AG04449 (cell line): ENCODE results near the gene GALNT10.

Experiments used
- CTCF ChIA-PET: fragments of 350-600 bp; formaldehyde crosslinking; extraction: SDS; loops from one replicate; lab custom pipeline; 2021; ENCODE audit warnings: antibody characterized with exemption; lab: Yijun Ruan, JAX
- POLR2A ChIA-PET: fragments of 400-600, 350-600 bp; formaldehyde crosslinking; extraction: SDS; loops from one replicate; lab custom pipeline; 2020; ENCODE audit warnings: antibody characterized with exemption, inconsistent platforms; lab: Yijun Ruan, JAX
- DNase-seq: peaks from one replicate; pipeline ENCODE4 v3.0.0-alpha.2; 2010; ENCODE audit warnings: low read depth, low spot score
- H3K4me3 ChIP-seq: 2 replicates; pipeline ENCODE4 v1.5.1; 2011; ENCODE audit warnings: low read depth, mild to moderate bottlenecking, control low read depth, low read length
- TF ChIP-seq, protein P1 (sequence below): IDR thresholded peaks from one replicate; pipeline ENCODE4 v1.5.1; 2011; ENCODE audit warnings: mild to moderate bottlenecking, moderate library complexity, low read length, control low read depth, inconsistent platforms; ENCODE audit not compliant: insufficient read depth; ENCODE audit errors: missing control alignments

The GALNT10 gene

DNA sequence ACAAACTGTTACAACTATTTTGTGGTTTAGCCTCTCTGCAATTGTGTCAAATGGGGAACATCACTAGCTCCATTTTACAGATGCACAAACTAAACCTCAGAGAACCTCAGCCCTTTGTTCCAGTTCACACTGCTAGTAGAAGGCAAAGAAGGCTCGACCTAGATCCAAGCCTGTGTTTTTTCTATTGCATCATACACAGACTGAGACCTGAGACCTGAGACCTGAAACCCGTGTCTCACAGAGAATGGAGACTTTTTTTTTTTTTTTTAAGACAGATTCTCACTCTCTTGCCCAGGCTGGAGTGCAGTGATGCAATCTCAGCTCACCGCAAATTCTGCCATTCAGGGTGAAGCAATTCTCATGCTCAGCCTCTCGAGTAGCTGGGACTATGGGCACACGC, 120.8 kb downstream of the GALNT10 start:
- ChIA-PET CTCF (interaction anchor here (1.0 to 1.6 kb wide), 5 partner anchors 9 to 239 kb away, joined by 3 to 7 read pairs (median 4); no protein-coding TSS in a partner anchor), POLR2A (no interaction called here)
- no peak overlapping the region for H3K4me3 ChIP-seq
- TF ChIP-seq, protein P1, sequence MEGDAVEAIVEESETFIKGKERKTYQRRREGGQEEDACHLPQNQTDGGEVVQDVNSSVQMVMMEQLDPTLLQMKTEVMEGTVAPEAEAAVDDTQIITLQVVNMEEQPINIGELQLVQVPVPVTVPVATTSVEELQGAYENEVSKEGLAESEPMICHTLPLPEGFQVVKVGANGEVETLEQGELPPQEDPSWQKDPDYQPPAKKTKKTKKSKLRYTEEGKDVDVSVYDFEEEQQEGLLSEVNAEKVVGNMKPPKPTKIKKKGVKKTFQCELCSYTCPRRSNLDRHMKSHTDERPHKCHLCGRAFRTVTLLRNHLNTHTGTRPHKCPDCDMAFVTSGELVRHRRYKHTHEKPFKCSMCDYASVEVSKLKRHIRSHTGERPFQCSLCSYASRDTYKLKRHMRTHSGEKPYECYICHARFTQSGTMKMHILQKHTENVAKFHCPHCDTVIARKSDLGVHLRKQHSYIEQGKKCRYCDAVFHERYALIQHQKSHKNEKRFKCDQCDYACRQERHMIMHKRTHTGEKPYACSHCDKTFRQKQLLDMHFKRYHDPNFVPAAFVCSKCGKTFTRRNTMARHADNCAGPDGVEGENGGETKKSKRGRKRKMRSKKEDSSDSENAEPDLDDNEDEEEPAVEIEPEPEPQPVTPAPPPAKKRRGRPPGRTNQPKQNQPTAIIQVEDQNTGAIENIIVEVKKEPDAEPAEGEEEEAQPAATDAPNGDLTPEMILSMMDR = no peak
- no peak for DNase-seq

DNA sequence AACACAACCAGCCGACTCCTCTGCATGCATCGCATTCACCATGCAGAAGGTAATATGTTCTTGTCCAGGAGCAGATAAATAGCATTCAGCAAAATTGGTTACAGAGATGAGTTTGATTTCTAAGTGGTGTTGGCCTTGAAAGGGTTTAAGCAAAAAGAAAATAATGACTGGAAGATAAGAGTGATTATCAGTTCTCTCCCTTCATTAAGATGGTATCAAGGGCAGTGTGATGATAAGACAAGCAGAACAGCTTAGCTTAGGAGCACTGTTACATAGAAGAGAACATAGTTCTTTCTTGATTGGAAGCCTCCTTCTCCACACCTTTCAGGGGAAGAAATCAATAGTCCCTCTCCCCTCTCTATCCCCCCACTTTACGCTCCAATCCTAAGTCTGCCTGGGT, 121.5 kb downstream of the GALNT10 start:
- ChIA-PET POLR2A (no interaction called here), CTCF (interaction anchor here (1.0 to 1.5 kb wide), 3 partner anchors 12 to 240 kb away, joined by 3 read pairs; no protein-coding TSS in a partner anchor)

DNA sequence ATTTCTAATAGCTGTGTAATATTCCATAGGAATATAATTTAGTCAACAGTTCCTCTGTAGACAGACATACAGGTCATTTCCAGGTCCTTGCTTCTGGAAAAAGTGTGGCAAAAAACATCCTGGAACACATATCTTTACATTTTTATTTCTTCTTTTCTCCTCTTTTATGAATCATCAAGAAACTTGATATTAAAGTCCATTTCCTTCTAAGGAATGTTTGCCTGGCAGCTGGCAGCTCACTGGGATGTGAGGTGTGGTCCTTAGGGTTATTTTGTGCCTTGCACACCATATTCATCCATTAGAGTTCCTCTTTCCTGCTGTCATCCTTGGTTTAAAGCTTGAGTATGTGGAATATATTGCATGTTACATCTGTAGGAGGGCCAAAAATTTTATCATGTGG, 122.0 kb downstream of the GALNT10 start:
- CTCF ChIA-PET = interaction anchor here (1.0 to 1.1 kb wide), 2 partner anchors 10 to 93 kb away, joined by 3 to 4 read pairs; no protein-coding TSS in a partner anchor
- POLR2A ChIA-PET = interaction anchor here (0.8 kb wide), 1 partner anchor 121 kb away, joined by 3 read pairs; no protein-coding TSS in a partner anchor
- TF ChIP-seq, protein P1 = no peak
- H3K4me3 ChIP-seq = no peak overlapping the region
- no peak for DNase-seq

More for the DNA sequence above, 121.5 kb downstream of the GALNT10 start:
- no peak overlapping the region for H3K4me3 ChIP-seq
- DNase-seq = no peak
- TF ChIP-seq, protein P1 = no peak

DNA sequence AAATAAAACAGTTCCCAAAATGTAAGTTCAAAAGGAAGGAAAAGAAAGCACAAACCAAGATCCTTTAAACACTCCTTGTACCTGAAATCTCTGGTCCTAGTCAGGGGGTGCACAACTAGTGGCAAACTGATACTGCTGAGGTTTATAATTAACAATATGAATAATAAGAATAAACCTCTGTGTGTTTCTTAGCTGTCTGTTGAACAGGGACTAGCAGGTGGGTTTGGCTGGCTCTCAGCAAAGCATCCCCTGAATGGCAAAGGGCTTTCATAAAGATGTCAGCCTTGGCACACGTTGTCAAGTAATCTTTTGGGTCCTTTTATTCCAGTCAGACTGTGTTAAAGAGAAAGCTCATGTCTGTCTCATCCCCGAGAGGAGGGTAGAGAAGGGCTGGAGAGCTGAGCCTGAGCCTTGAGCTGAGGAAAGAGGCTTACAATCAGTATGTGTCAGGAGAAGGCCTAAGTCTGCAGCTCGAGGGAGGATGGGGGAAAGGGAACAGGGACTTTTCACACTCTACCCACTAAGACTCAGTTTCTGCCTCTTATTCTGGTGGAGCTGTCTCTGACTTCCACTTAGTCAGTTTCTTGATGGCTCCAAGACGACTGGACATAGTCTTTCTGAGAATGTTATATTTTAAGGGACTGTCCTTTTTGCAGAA, 123.0 kb downstream of the GALNT10 start:
- POLR2A ChIA-PET = interaction anchor here (0.8 kb wide), 1 partner anchor 122 kb away, joined by 3 read pairs; no protein-coding TSS in a partner anchor
- CTCF ChIA-PET = interaction anchor here (0.6 to 1.0 kb wide), 3 partner anchors 9 to 31 kb away, joined by 3 to 4 read pairs (median 3); no protein-coding TSS in a partner anchor
- no peak overlapping the region for H3K4me3 ChIP-seq
- TF ChIP-seq, protein P1 = no peak
- no peak for DNase-seq

DNA sequence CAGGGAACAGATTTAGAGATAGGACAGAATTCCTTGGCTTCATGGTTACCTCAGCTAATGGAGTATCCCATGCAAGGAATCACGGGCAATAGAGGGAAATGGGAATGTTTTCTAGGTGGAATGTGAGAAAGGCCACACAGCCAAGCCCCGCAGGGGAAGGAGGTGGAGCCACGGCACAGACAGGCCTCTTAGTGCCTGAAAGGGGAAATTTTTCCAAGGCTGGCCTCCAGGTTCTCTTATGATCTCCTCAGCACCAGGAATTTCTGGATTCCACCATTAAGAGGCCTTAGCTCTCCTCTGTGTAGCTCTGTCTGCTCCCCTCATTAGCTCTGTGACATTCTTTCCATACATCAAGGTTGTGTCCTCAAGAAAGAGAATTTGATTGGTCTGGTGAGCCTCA, 124.7 kb downstream of the GALNT10 start:
- no peak overlapping the region for H3K4me3 ChIP-seq
- no peak for DNase-seq
- CTCF ChIA-PET = no interaction called here
- TF ChIP-seq, protein P1 = no peak
- POLR2A ChIA-PET = interaction anchor here (0.5 kb wide), 1 partner anchor 79 kb away, joined by 3 read pairs; no protein-coding TSS in a partner anchor

DNA sequence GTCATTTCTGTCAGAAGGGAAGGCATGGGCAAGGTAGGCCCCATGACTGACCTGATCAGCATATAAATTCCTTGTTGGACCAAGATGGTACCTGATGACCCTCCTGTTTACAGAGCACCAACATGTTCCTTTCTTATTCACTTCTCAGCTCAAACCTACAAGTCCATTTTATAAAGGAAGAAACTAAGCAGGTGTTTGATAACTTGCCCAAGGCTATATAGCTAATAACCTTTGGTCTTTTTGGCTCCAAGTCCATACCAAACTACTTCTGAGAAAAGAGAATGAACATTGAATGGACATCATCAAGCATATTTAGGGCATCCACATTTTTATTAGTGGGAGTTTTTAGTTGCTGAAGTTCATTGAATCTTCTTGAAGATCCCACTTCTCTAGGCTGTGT, 125.2 kb downstream of the GALNT10 start:
- ChIA-PET POLR2A (no interaction called here), CTCF (interaction anchor here (1.0 kb wide), 1 partner anchor 16 kb away, joined by 3 read pairs; no protein-coding TSS in a partner anchor)
- TF ChIP-seq, protein P1 = no peak
- no peak for DNase-seq
- H3K4me3 ChIP-seq = no peak overlapping the region
